Measurements from ENCODE around the gene RELL2. TPM values are rescaled to one million over a fixed set of nuclear protein-coding genes. Genes with fewer than 3 reads are reported as not detected.

RELL2 gene
- total RNA-seq, 1 donor from 2014 or later = 0.96 TPM

GRCh38 chr5:141618804-141619554 lies 17.8 kb upstream of the RELL2 start, which contains the start of gene DIAPH1:
Gene DIAPH1, minus strand, starts transcription at chr5:141619000. Its CDS starts 86 bp downstream, at chr5:141618914.
- DNase-seq (ENCODE audit: low spot score) = peak; percentile 99

GRCh38 chr5:141623186-141623585 lies 13.6 kb upstream of the RELL2 start:
- no peak for ATAC-seq
- no peak for DNase-seq (ENCODE audit: low spot score)

More at GRCh38 chr5:141618804-141619554, 17.8 kb upstream of the RELL2 start, which contains the start of gene DIAPH1:
- peak; percentile 91 for ATAC-seq

GRCh38 chr5:141623611-141624010 lies 13.2 kb upstream of the RELL2 start:
- ATAC-seq = no peak

GRCh38 chr5:141628175-141628788 lies 8.5 kb upstream of the RELL2 start:
- no peak for ATAC-seq
- no peak for DNase-seq (ENCODE audit: low spot score)

More at GRCh38 chr5:141623611-141624010, 13.2 kb upstream of the RELL2 start:
- DNase-seq (ENCODE audit: low spot score) = no peak

- ATAC-seq (peak; percentile 61), DNase-seq (ENCODE audit: low spot score) (no peak)
Observed at GRCh38 chr5:141630570-141631140, 6.1 kb upstream of the RELL2 start.

GRCh38 chr5:141632650-141633049 lies 4.1 kb upstream of the RELL2 start:
- ATAC-seq (no peak), DNase-seq (ENCODE audit: low spot score) (no peak)

- DNase-seq (ENCODE audit: low spot score) (no peak), ATAC-seq (no peak)
Observed at GRCh38 chr5:141633871-141634561, 2.8 kb upstream of the RELL2 start.

- ATAC-seq = no peak
- no peak for DNase-seq (ENCODE audit: low spot score)
Observed at GRCh38 chr5:141634720-141635119, 2.1 kb upstream of the RELL2 start.

- DNase-seq (ENCODE audit: low spot score) (no peak), ATAC-seq (no peak)
Observed at GRCh38 chr5:141635646-141636045, 1.2 kb upstream of the RELL2 start.

GRCh38 chr5:141636106-141636412 lies 738 bp upstream of the RELL2 start:
- ATAC-seq = peak; percentile 14

GRCh38 chr5:141637123-141637766 lies 448 bp downstream of the RELL2 start:
- DNase-seq (ENCODE audit: low spot score) (no peak), ATAC-seq (peak; percentile 47)

More at GRCh38 chr5:141636106-141636412, 738 bp upstream of the RELL2 start:
- no peak for DNase-seq (ENCODE audit: low spot score)

GRCh38 chr5:141637767-141638419 lies 1.1 kb downstream of the RELL2 start:
- DNase-seq (ENCODE audit: low spot score) (peak; percentile 57), ATAC-seq (peak; percentile 34)

- no peak for ATAC-seq
- DNase-seq (ENCODE audit: low spot score) = no peak
Observed at GRCh38 chr5:141638771-141639170, 2.0 kb downstream of the RELL2 start.

- ATAC-seq = no peak
- DNase-seq (ENCODE audit: low spot score) = no peak
Observed at GRCh38 chr5:141639357-141640050, 2.7 kb downstream of the RELL2 start.

GRCh38 chr5:141640051-141640415 lies 3.2 kb downstream of the RELL2 start:
- ATAC-seq = no peak
- no peak for DNase-seq (ENCODE audit: low spot score)

GRCh38 chr5:141640698-141641097 lies 3.9 kb downstream of the RELL2 start:
- ATAC-seq (no peak), DNase-seq (ENCODE audit: low spot score) (no peak)

- DNase-seq (ENCODE audit: low spot score) (no peak), ATAC-seq (no peak)
Observed at GRCh38 chr5:141641634-141642267, 5.0 kb downstream of the RELL2 start.

- no peak for DNase-seq (ENCODE audit: low spot score)
- no peak for ATAC-seq
Observed at GRCh38 chr5:141646026-141646425, 9.2 kb downstream of the RELL2 start.

- DNase-seq (ENCODE audit: low spot score) = no peak
Observed at GRCh38 chr5:141647242-141647641, 10.4 kb downstream of the RELL2 start.

More at GRCh38 chr5:141647242-141647641, 10.4 kb downstream of the RELL2 start:
- no peak for ATAC-seq

Measured in left lobe of liver (tissue), 2 donors.